ENCODE data around the gene RNF114.
"Not testable (repeated sequence)": the region's sequence is repeated elsewhere in the genome, so short reads cannot be mapped to it uniquely, and the experiment has no call there.

RNF114 gene

GRCh38 chr20:49891476-49892110 is 44.6 kb upstream of the RNF114 start:
- H3K9ac ChIP-seq (ENCODE audit: low read depth in 1 of 2, low read length in 2 of 2), result no peak overlapping the region
- H3K27ac ChIP-seq (ENCODE audit: low read depth, low read length), result no peak overlapping the region
- peaks cover 20 to 25% of the 10 kb centered on the region in 2 donors for H3K4me1 ChIP-seq (ENCODE audit: control insufficient read depth in 1 of 2, insufficient read depth in 2 of 2, low read length in 2 of 2)

GRCh38 chr20:49892260-49892659 is 43.9 kb upstream of the RNF114 start:
- H3K4me1 ChIP-seq (ENCODE audit: control insufficient read depth in 1 of 2, insufficient read depth in 2 of 2, low read length in 2 of 2), result peaks cover 20 to 25% of the 10 kb centered on the region in 2 donors
- H3K9me3 ChIP-seq (ENCODE audit: control insufficient read depth in 1 of 2, low read length in 2 of 2), result no peaks in the 10 kb centered on the region
- H3K27me3 ChIP-seq (ENCODE audit: control insufficient read depth in 1 of 2, insufficient read depth in 2 of 2, low read length in 2 of 2), result no peaks in the 10 kb centered on the region
- peaks cover 0 to 10% of the 10 kb centered on the region in 2 donors for H3K36me3 ChIP-seq (ENCODE audit: control insufficient read depth in 1 of 2, insufficient read depth in 2 of 2, low read length in 2 of 2)
- no peak overlapping the region for H3K4me3 ChIP-seq (ENCODE audit: low read depth in 1 of 2, low read length in 2 of 2)
- H3K9ac ChIP-seq (ENCODE audit: low read depth in 1 of 2, low read length in 2 of 2), result no peak overlapping the region
- no peak overlapping the region for H3K27ac ChIP-seq (ENCODE audit: low read depth, low read length)

More at GRCh38 chr20:49891476-49892110, 44.6 kb upstream of the RNF114 start:
- Histone ChIP-seq H3K27me3 (ENCODE audit: control insufficient read depth in 1 of 2, insufficient read depth in 2 of 2, low read length in 2 of 2) (no peaks in the 10 kb centered on the region), H3K36me3 (ENCODE audit: control insufficient read depth in 1 of 2, insufficient read depth in 2 of 2, low read length in 2 of 2) (peaks cover 0 to 15% of the 10 kb centered on the region in 2 donors), H3K4me3 (ENCODE audit: low read depth in 1 of 2, low read length in 2 of 2) (no peak overlapping the region), H3K9me3 (ENCODE audit: control insufficient read depth in 1 of 2, low read length in 2 of 2) (no peaks in the 10 kb centered on the region)

- Histone ChIP-seq H3K9ac (ENCODE audit: low read depth in 1 of 2, low read length in 2 of 2) (no peak overlapping the region), H3K9me3 (ENCODE audit: control insufficient read depth in 1 of 2, low read length in 2 of 2) (no peaks in the 10 kb centered on the region), H3K27me3 (ENCODE audit: control insufficient read depth in 1 of 2, insufficient read depth in 2 of 2, low read length in 2 of 2) (no peaks in the 10 kb centered on the region), H3K27ac (ENCODE audit: low read depth, low read length) (no peak overlapping the region), H3K36me3 (ENCODE audit: control insufficient read depth in 1 of 2, insufficient read depth in 2 of 2, low read length in 2 of 2) (peaks cover 0 to 6% of the 10 kb centered on the region in 2 donors), H3K4me1 (ENCODE audit: control insufficient read depth in 1 of 2, insufficient read depth in 2 of 2, low read length in 2 of 2) (peaks cover 20 to 25% of the 10 kb centered on the region in 2 donors), H3K4me3 (ENCODE audit: low read depth in 1 of 2, low read length in 2 of 2) (no peak overlapping the region)
Measured at GRCh38 chr20:49892817-49893216, 43.4 kb upstream of the RNF114 start.

GRCh38 chr20:49893242-49894072 is 42.7 kb upstream of the RNF114 start:
- no peaks in the 10 kb centered on the region for H3K27me3 ChIP-seq (ENCODE audit: control insufficient read depth in 1 of 2, insufficient read depth in 2 of 2, low read length in 2 of 2)
- H3K4me1 ChIP-seq (ENCODE audit: control insufficient read depth in 1 of 2, insufficient read depth in 2 of 2, low read length in 2 of 2), result peaks cover 16 to 25% of the 10 kb centered on the region in 2 donors
- H3K36me3 ChIP-seq (ENCODE audit: control insufficient read depth in 1 of 2, insufficient read depth in 2 of 2, low read length in 2 of 2), result no peaks in the 10 kb centered on the region
- no peaks in the 10 kb centered on the region for H3K9me3 ChIP-seq (ENCODE audit: control insufficient read depth in 1 of 2, low read length in 2 of 2)
- no peak overlapping the region for H3K4me3 ChIP-seq (ENCODE audit: low read depth in 1 of 2, low read length in 2 of 2)
- H3K27ac ChIP-seq (ENCODE audit: low read depth, low read length), result no peak overlapping the region
- H3K9ac ChIP-seq (ENCODE audit: low read depth in 1 of 2, low read length in 2 of 2), result no peak overlapping the region

GRCh38 chr20:49894073-49894470 is 42.1 kb upstream of the RNF114 start:
- H3K27ac ChIP-seq (ENCODE audit: low read depth, low read length), result no peak overlapping the region
- no peaks in the 10 kb centered on the region for H3K36me3 ChIP-seq (ENCODE audit: control insufficient read depth in 1 of 2, insufficient read depth in 2 of 2, low read length in 2 of 2)
- H3K9me3 ChIP-seq (ENCODE audit: control insufficient read depth in 1 of 2, low read length in 2 of 2), result no peaks in the 10 kb centered on the region
- H3K9ac ChIP-seq (ENCODE audit: low read depth in 1 of 2, low read length in 2 of 2), result no peak overlapping the region
- H3K4me1 ChIP-seq (ENCODE audit: control insufficient read depth in 1 of 2, insufficient read depth in 2 of 2, low read length in 2 of 2), result peaks cover 10 to 25% of the 10 kb centered on the region in 2 donors
- no peaks in the 10 kb centered on the region for H3K27me3 ChIP-seq (ENCODE audit: control insufficient read depth in 1 of 2, insufficient read depth in 2 of 2, low read length in 2 of 2)
- no peak overlapping the region for H3K4me3 ChIP-seq (ENCODE audit: low read depth in 1 of 2, low read length in 2 of 2)

GRCh38 chr20:49895474-49896093 is 40.6 kb upstream of the RNF114 start:
- H3K4me1 ChIP-seq (ENCODE audit: control insufficient read depth in 1 of 2, insufficient read depth in 2 of 2, low read length in 2 of 2), result peaks cover 7 to 18% of the 10 kb centered on the region in 2 donors
- not testable (repeated sequence) for H3K4me3 ChIP-seq (ENCODE audit: low read depth in 1 of 2, low read length in 2 of 2); H3K9ac ChIP-seq (ENCODE audit: low read depth in 1 of 2, low read length in 2 of 2); H3K27ac ChIP-seq (ENCODE audit: low read depth, low read length); H3K27me3 ChIP-seq (ENCODE audit: control insufficient read depth in 1 of 2, insufficient read depth in 2 of 2, low read length in 2 of 2); H3K9me3 ChIP-seq (ENCODE audit: control insufficient read depth in 1 of 2, low read length in 2 of 2); H3K36me3 ChIP-seq (ENCODE audit: control insufficient read depth in 1 of 2, insufficient read depth in 2 of 2, low read length in 2 of 2)

GRCh38 chr20:49896204-49896603 is 40.0 kb upstream of the RNF114 start:
- Histone ChIP-seq H3K9me3 (ENCODE audit: control insufficient read depth in 1 of 2, low read length in 2 of 2) (no peaks in the 10 kb centered on the region), H3K36me3 (ENCODE audit: control insufficient read depth in 1 of 2, insufficient read depth in 2 of 2, low read length in 2 of 2) (no peaks in the 10 kb centered on the region), H3K4me1 (ENCODE audit: control insufficient read depth in 1 of 2, insufficient read depth in 2 of 2, low read length in 2 of 2) (peaks cover 7 to 18% of the 10 kb centered on the region in 2 donors), H3K27ac (ENCODE audit: low read depth, low read length) (no peak overlapping the region), H3K27me3 (ENCODE audit: control insufficient read depth in 1 of 2, insufficient read depth in 2 of 2, low read length in 2 of 2) (no peaks in the 10 kb centered on the region), H3K4me3 (ENCODE audit: low read depth in 1 of 2, low read length in 2 of 2) (no peak overlapping the region), H3K9ac (ENCODE audit: low read depth in 1 of 2, low read length in 2 of 2) (no peak overlapping the region)

GRCh38 chr20:49899541-49900383 is 36.4 kb upstream of the RNF114 start:
- no peaks in the 10 kb centered on the region for H3K9me3 ChIP-seq (ENCODE audit: control insufficient read depth in 1 of 2, low read length in 2 of 2)
- no peak overlapping the region for H3K27ac ChIP-seq (ENCODE audit: low read depth, low read length)
- H3K9ac ChIP-seq (ENCODE audit: low read depth in 1 of 2, low read length in 2 of 2), result no peak overlapping the region
- H3K27me3 ChIP-seq (ENCODE audit: control insufficient read depth in 1 of 2, insufficient read depth in 2 of 2, low read length in 2 of 2), result no peaks in the 10 kb centered on the region
- no peak overlapping the region for H3K4me3 ChIP-seq (ENCODE audit: low read depth in 1 of 2, low read length in 2 of 2)
- no peaks in the 10 kb centered on the region for H3K4me1 ChIP-seq (ENCODE audit: control insufficient read depth in 1 of 2, insufficient read depth in 2 of 2, low read length in 2 of 2)
- H3K36me3 ChIP-seq (ENCODE audit: control insufficient read depth in 1 of 2, insufficient read depth in 2 of 2, low read length in 2 of 2), result peaks cover 7 to 14% of the 10 kb centered on the region in 2 donors

GRCh38 chr20:49901588-49901987 is 34.6 kb upstream of the RNF114 start:
- Histone ChIP-seq H3K4me3 (ENCODE audit: low read depth in 1 of 2, low read length in 2 of 2) (no peak overlapping the region), H3K9ac (ENCODE audit: low read depth in 1 of 2, low read length in 2 of 2) (no peak overlapping the region), H3K27me3 (ENCODE audit: control insufficient read depth in 1 of 2, insufficient read depth in 2 of 2, low read length in 2 of 2) (no peaks in the 10 kb centered on the region), H3K4me1 (ENCODE audit: control insufficient read depth in 1 of 2, insufficient read depth in 2 of 2, low read length in 2 of 2) (no peaks in the 10 kb centered on the region), H3K9me3 (ENCODE audit: control insufficient read depth in 1 of 2, low read length in 2 of 2) (no peaks in the 10 kb centered on the region), H3K27ac (ENCODE audit: low read depth, low read length) (no peak overlapping the region), H3K36me3 (ENCODE audit: control insufficient read depth in 1 of 2, insufficient read depth in 2 of 2, low read length in 2 of 2) (peaks cover 25 to 33% of the 10 kb centered on the region in 2 donors)
